ENCODE data around the gene GYS1.

Gene GYS1

GRCh38 chr19:49017041-49017665 is 24.0 kb upstream of the GYS1 start, which contains the start of gene LHB:
LHB (minus strand) TSS chr19:49017091; CDS start chr19:49017081, 10 bp downstream.
- Histone ChIP-seq H3K79me2 (ENCODE audit: insufficient read depth, low read length) (no peaks in the 10 kb centered on the region), H3K4me3 (ENCODE audit: insufficient read depth, low read length, poor library complexity, severe bottlenecking) (no peak within 1 kb of the TSS), H4K20me1 (ENCODE audit: low read depth, low read length) (no peaks in the 10 kb centered on the region), H2AFZ (ENCODE audit: low read depth, low read length, severe bottlenecking) (no peak within 1 kb of the TSS), H3F3A (ENCODE audit: insufficient read depth) (no peaks in the 10 kb centered on the region), H3K36me3 (ENCODE audit: low read length) (no peaks in the 10 kb centered on the region), H3K4me2 (ENCODE audit: low read depth, low read length, poor library complexity, severe bottlenecking) (peak within 1 kb of the TSS; percentile 48), H3K27ac (ENCODE audit: low read depth, low read length) (no peak within 1 kb of the TSS), H3K9me3 (ENCODE audit: insufficient read depth, low read length) (no peaks in the 10 kb centered on the region), H3K9me2 (replicated peaks; ENCODE audit: insufficient read depth, low read length) (no peaks in the 10 kb centered on the region), H3K9ac (ENCODE audit: low read length) (peak within 1 kb of the TSS; percentile 32; the same call in 1 of the 2 replicates), H3K27me3 (ENCODE audit: low read length) (no peaks in the 10 kb centered on the region)
- no peak for TF ChIP-seq EZH2phosphoT487 (conservative IDR thresholded peaks at IDR 0.05; ENCODE audit: low read length)
- TF ChIP-seq CTCF (IDR thresholded peaks at IDR 0.05; ENCODE audit: insufficient read depth, low read length, poor library complexity, severe bottlenecking) = no peak

GRCh38 chr19:49016067-49016839 is 23.1 kb upstream of the GYS1 start:
- no peaks in the 10 kb centered on the region for H3F3A ChIP-seq (ENCODE audit: insufficient read depth)
- H3K4me3 ChIP-seq (ENCODE audit: insufficient read depth, low read length, poor library complexity, severe bottlenecking) = no peak overlapping the region
- TF ChIP-seq EZH2phosphoT487 (conservative IDR thresholded peaks at IDR 0.05; ENCODE audit: low read length) (no peak), CTCF (IDR thresholded peaks at IDR 0.05; ENCODE audit: insufficient read depth, low read length, poor library complexity, severe bottlenecking) (no peak)
- no peak overlapping the region for H3K27ac ChIP-seq (ENCODE audit: low read depth, low read length)
- no peaks in the 10 kb centered on the region for H4K20me1 ChIP-seq (ENCODE audit: low read depth, low read length)
- H3K9me3 ChIP-seq (ENCODE audit: insufficient read depth, low read length) = no peaks in the 10 kb centered on the region
- no peak overlapping the region for H2AFZ ChIP-seq (ENCODE audit: low read depth, low read length, severe bottlenecking)
- H3K9ac ChIP-seq (ENCODE audit: low read length) = no peak overlapping the region
- no peaks in the 10 kb centered on the region for H3K36me3 ChIP-seq (ENCODE audit: low read length)
- H3K27me3 ChIP-seq (ENCODE audit: low read length) = no peaks in the 10 kb centered on the region
- H3K4me2 ChIP-seq (ENCODE audit: low read depth, low read length, poor library complexity, severe bottlenecking) = no peak overlapping the region
- H3K79me2 ChIP-seq (ENCODE audit: insufficient read depth, low read length) = no peaks in the 10 kb centered on the region
- no peaks in the 10 kb centered on the region for H3K9me2 ChIP-seq (replicated peaks; ENCODE audit: insufficient read depth, low read length)

GRCh38 chr19:49014870-49015255 is 21.8 kb upstream of the GYS1 start:
- no peak overlapping the region for H3K9ac ChIP-seq (ENCODE audit: low read length)
- no peak for TF ChIP-seq CTCF (IDR thresholded peaks at IDR 0.05; ENCODE audit: insufficient read depth, low read length, poor library complexity, severe bottlenecking)
- no peak for TF ChIP-seq EZH2phosphoT487 (conservative IDR thresholded peaks at IDR 0.05; ENCODE audit: low read length)
- no peaks in the 10 kb centered on the region for H3F3A ChIP-seq (ENCODE audit: insufficient read depth)
- H4K20me1 ChIP-seq (ENCODE audit: low read depth, low read length) = no peaks in the 10 kb centered on the region
- H2AFZ ChIP-seq (ENCODE audit: low read depth, low read length, severe bottlenecking) = no peak overlapping the region
- no peaks in the 10 kb centered on the region for H3K79me2 ChIP-seq (ENCODE audit: insufficient read depth, low read length)
- no peaks in the 10 kb centered on the region for H3K9me2 ChIP-seq (replicated peaks; ENCODE audit: insufficient read depth, low read length)
- no peak overlapping the region for H3K27ac ChIP-seq (ENCODE audit: low read depth, low read length)
- H3K36me3 ChIP-seq (ENCODE audit: low read length) = no peaks in the 10 kb centered on the region
- H3K9me3 ChIP-seq (ENCODE audit: insufficient read depth, low read length) = no peaks in the 10 kb centered on the region
- no peak overlapping the region for H3K4me3 ChIP-seq (ENCODE audit: insufficient read depth, low read length, poor library complexity, severe bottlenecking)
- H3K4me2 ChIP-seq (ENCODE audit: low read depth, low read length, poor library complexity, severe bottlenecking) = no peak overlapping the region
- H3K27me3 ChIP-seq (ENCODE audit: low read length) = no peaks in the 10 kb centered on the region

All from SU-DHL-6 (cell line).